NB4 (cell line): Measurements from ENCODE around the gene AMBP.

Source experiments
- DNase-seq: peaks from one replicate; pipeline ENCODE4 v3.0.0; 2010; ENCODE audit warnings: low read depth
- H3K4me3 ChIP-seq: one replicate; pipeline ENCODE4 v1.5.1; 2011; ENCODE audit warnings: mild to moderate bottlenecking, low read depth, low read length, moderate library complexity
- MYC ChIP-seq: IDR thresholded peaks from 2 replicates; pipeline ENCODE4 v1.6.1; 2011; ENCODE audit warnings: low read depth, low read length
- POLR2A ChIP-seq: IDR thresholded peaks from 2 replicates; pipeline ENCODE4 v1.6.1; 2011; ENCODE audit warnings: mild to moderate bottlenecking; ENCODE audit not compliant: insufficient read length; ENCODE audit errors: extremely low read depth
- TF ChIP-seq, protein P1 (sequence below): IDR thresholded peaks from one replicate; pipeline ENCODE4 v1.5.1; 2012; ENCODE audit warnings: low read depth, low read length
- TF ChIP-seq, protein P2 (sequence below): IDR thresholded peaks from 2 replicates; pipeline ENCODE4 v1.6.1; 2011; ENCODE audit warnings: low read depth, low read length

The AMBP gene

DNA sequence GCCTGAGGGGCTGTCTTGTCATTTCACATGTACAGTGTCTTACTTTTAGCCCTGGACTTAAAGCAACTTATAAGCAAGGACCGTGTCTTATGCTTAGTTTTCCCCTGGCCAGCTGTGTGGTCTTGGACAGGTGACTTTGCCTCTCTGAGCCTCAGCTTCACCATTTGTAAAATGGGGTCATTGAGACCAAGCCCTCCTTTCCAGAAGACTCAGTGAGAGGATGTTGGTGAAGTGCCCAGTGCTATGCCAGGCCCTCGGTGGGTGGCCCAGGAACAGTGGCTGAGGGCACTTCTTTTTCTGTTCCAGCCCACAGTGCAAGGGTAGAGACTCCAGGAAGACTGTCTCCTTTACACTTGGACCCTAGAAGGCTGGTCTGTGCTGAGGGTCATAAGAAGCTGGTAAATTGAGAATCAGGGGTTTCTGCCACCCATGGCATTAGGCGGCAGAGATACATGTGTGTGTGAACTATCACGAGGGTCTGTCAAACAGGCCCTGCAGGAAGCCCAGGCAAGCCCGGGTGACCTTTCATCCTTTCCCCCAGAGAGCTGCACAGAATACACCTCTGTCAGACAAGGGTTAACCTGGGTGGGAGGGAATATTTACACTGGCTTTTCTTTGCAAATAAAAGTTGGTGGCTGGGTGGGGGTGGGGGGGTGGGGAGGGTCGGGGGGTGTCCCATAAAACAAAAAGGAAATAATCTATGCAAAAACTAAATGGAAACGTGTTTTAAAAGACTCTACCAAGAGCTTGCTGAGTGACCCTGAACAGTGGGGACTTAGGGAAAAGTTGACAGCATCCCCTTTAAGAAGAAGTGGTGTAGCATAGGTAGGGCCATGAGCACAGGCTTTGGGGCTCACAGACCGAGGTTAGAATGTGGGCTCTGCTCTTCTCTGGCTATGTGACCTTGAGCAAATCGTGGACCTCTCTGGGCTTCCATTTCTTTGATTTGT is 41.4 kb upstream of the AMBP start:
- H3K4me3 ChIP-seq, result no peak overlapping the region
- TF ChIP-seq, protein P1, sequence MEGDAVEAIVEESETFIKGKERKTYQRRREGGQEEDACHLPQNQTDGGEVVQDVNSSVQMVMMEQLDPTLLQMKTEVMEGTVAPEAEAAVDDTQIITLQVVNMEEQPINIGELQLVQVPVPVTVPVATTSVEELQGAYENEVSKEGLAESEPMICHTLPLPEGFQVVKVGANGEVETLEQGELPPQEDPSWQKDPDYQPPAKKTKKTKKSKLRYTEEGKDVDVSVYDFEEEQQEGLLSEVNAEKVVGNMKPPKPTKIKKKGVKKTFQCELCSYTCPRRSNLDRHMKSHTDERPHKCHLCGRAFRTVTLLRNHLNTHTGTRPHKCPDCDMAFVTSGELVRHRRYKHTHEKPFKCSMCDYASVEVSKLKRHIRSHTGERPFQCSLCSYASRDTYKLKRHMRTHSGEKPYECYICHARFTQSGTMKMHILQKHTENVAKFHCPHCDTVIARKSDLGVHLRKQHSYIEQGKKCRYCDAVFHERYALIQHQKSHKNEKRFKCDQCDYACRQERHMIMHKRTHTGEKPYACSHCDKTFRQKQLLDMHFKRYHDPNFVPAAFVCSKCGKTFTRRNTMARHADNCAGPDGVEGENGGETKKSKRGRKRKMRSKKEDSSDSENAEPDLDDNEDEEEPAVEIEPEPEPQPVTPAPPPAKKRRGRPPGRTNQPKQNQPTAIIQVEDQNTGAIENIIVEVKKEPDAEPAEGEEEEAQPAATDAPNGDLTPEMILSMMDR, result no peak
- TF ChIP-seq, protein P2, sequence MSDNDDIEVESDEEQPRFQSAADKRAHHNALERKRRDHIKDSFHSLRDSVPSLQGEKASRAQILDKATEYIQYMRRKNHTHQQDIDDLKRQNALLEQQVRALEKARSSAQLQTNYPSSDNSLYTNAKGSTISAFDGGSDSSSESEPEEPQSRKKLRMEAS, result no peak
- TF ChIP-seq POLR2A, result no peak
- TF ChIP-seq MYC, result no peak
- no peak for DNase-seq

DNA sequence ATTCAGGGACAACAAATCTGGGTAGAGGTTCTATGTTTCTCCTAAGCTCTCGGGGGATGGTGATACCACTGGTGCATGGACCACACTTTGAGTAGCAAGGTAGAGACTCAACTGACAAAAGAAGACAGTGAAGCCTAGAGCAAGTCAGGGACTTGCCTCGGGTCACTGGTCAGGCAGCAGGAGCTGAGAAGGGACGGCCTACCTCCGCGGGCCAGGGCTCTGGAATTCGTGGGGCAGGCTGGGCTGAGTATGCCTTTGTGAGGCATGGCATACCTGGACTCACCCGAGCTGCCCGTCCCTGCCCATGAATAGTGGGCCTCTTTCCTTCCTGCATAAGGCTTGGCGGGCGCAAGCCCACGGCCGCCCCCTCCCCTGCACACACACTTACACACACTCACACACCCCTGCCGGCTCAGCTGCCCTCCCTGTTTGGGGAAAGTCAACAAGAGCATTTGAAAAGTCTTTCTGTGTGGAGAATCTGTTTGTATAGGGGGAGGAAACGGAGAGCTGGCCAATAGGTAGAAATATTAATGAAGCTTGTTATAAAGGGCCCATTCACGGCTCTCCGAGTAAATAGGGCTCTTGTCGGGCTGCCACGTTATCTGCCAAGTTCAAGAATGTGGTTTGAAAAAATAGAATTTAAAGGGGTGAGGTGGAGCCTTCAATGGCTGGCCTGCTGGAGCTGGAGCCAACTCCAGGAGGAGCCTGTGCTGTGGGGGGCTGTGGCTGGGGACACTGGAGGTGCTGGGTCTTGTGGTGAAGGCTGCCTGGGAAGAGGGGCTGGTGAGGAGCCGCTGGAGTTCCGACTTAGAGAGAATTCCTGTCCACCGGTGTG is 40.1 kb upstream of the AMBP start:
- TF ChIP-seq, protein P2, result no peak
- TF ChIP-seq MYC (no peak), POLR2A (no peak)
- TF ChIP-seq, protein P1, result no peak
- no peak overlapping the region for H3K4me3 ChIP-seq
- DNase-seq, result no peak

DNA sequence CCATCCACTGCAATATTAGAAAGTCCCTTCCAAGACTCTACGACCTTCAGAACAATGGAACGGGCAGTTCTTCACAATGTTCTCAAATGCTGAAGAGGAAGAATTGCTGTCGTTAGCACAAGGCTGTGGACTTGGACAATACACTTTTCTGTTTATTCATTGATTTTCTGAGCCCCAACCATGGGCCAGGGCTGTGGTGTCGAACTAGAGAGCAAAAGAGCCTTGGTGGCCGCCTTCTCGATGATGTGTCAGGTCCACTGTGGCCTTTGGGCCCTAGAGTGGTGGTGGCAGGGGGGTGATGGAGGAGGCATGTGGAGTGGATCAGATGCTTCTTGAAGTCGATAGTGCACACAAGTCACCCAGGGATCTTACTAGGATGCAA is 39.5 kb upstream of the AMBP start:
- no peak overlapping the region for H3K4me3 ChIP-seq
- TF ChIP-seq, protein P2, result no peak
- TF ChIP-seq, protein P1, result no peak
- TF ChIP-seq MYC (no peak), POLR2A (no peak)
- no peak for DNase-seq

DNA sequence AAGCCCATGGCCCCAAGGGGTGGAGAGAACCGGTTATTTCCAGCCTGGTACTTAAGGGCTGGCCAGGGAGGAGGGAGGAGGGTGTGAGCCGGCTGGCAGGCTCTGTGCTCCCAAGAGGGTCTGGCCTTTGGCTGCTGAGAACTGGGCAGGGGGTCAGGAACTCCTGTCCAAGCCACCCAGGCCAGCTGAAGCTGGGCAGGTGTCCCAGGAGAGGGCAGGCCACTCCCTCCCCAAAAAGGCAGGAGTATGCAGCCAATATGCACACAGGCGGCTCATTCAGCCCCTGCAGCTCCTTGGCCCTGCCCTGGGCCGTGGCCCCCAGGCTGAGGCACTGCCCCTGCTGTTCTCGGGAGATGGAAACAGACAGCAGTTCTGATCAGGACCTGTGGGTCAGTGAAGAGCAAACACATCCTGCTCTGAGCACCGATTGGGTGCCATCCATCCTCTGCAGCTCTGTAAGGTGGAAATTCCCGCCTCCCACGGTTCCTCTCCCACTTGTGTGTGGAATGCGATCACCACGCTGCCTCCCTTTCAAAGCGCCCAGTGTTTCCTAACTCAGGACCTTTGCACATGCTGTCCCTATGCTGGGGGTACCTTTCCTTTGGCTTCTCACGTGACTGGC is 38.1 kb upstream of the AMBP start:
- TF ChIP-seq MYC, result no peak
- TF ChIP-seq, protein P2, result no peak
- TF ChIP-seq POLR2A, result no peak
- TF ChIP-seq, protein P1, result no peak
- DNase-seq, result no peak
- no peak overlapping the region for H3K4me3 ChIP-seq

DNA sequence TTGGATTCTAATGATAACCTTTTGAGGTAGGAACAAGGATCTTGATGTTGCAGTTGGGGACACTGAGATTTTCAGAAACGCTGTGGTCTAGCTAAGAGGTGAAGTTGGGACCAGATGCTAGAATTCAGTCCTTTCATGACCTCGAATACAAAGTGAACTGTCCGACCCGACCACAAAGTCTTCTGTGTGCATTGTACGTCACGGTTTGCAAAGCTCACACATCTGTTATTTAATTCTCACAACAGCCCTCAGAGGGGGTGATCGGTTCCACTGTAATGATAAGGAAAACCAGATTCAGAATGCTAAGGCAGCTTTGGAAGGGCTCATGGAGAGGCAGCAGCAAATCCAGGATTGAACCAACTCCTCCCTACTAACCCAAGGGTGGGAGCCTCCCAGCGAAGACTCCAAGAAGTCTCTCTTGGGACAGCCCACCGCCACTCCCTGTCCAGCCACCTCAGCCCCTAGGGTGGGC is 37.6 kb upstream of the AMBP start:
- no peak for DNase-seq
- TF ChIP-seq, protein P2, result no peak
- TF ChIP-seq MYC, result no peak
- H3K4me3 ChIP-seq, result no peak overlapping the region
